ENCODE measurements around the gene GBP2. TPM values are rescaled to one million over a fixed set of nuclear protein-coding genes. Genes with fewer than 3 reads are reported as not detected.

The GBP2 gene
- total RNA-seq, 1 experiment from 2014 or later, result 2.1 TPM

- peaks cover 6% of the 10 kb centered on the region; the same call in 1 of the 2 replicates for H3K4me1 ChIP-seq (ENCODE audit: insufficient read depth, low read length)
- no peaks in the 10 kb centered on the region for H3K79me2 ChIP-seq (ENCODE audit: low read length)
- no peaks in the 10 kb centered on the region for H3K9me3 ChIP-seq (ENCODE audit: low read length)
- ATAC-seq, result no peak; the same call in 1 of the 2 replicates
- intact Hi-C loops (cut with micrococcal nuclease), result no loop called here
- peak; percentile 73 for DNase-seq
- TF ChIP-seq EZH2phosphoT487 (IDR thresholded peaks at IDR 0.05; ENCODE audit: borderline replicate concordance, low read length), result no peak
- no peak for TF ChIP-seq EZH2 (IDR thresholded peaks at IDR 0.05; ENCODE audit: low read length, unreplicated experiment)
- no peak for TF ChIP-seq CTCF (conservative IDR thresholded peaks at IDR 0.05; ENCODE audit: low read depth, low read length)
- H3K9me2 ChIP-seq (replicated peaks; ENCODE audit: low read length), result no peaks in the 10 kb centered on the region
- H4K20me1 ChIP-seq (ENCODE audit: low read length), result no peaks in the 10 kb centered on the region
- H3K36me3 ChIP-seq (ENCODE audit: low read depth, low read length), result no peaks in the 10 kb centered on the region
- no peak overlapping the region for H3K4me2 ChIP-seq (ENCODE audit: low read length)
- POLR2A ChIA-PET (ENCODE audit: unreplicated experiment), result no interaction called here
- BruUV-seq (replicated peaks), result no TSS peak
- CTCF ChIA-PET, result no interaction called here
- H3K27ac ChIP-seq (ENCODE audit: low read length), result no peak overlapping the region
- H3K4me3 ChIP-seq (ENCODE audit: low read length), result no peak overlapping the region
- H2AFZ ChIP-seq (ENCODE audit: low read length), result no peak overlapping the region
- no peaks in the 10 kb centered on the region for H3K27me3 ChIP-seq (ENCODE audit: low read length)
- no peaks in the 10 kb centered on the region for H3F3A ChIP-seq (ENCODE audit: low read length, unreplicated experiment)
- no peak overlapping the region for H3K9ac ChIP-seq (ENCODE audit: low read length)
Measured at GRCh38 chr1:89068291-89068690, 57.6 kb downstream of the GBP2 start.

GRCh38 chr1:89065079-89065868, 60.6 kb downstream of the GBP2 start, which contains the start of gene GBP1:
Gene GBP1, minus strand, starts transcription at chr1:89065208. Its CDS starts 1,974 bp downstream, at chr1:89063234.
- no peaks in the 10 kb centered on the region for H4K20me1 ChIP-seq (ENCODE audit: low read length)
- H3K27ac ChIP-seq (ENCODE audit: low read length), result no peak within 1 kb of the TSS
- H3K4me1 ChIP-seq (ENCODE audit: insufficient read depth, low read length), result peaks cover 6% of the 10 kb centered on the region; the same call in 1 of the 2 replicates
- H3K4me2 ChIP-seq (ENCODE audit: low read length), result peak within 1 kb of the TSS; percentile 70
- H3K79me2 ChIP-seq (ENCODE audit: low read length), result no peaks in the 10 kb centered on the region
- intact Hi-C loops (cut with micrococcal nuclease), result no loop called here
- ChIA-PET POLR2A (ENCODE audit: unreplicated experiment) (interaction anchor here (0.7 kb wide), 1 partner anchor 102 kb away, joined by 3 read pairs; no protein-coding TSS in a partner anchor), CTCF (no interaction called here)
- TF ChIP-seq EZH2phosphoT487 (IDR thresholded peaks at IDR 0.05; ENCODE audit: borderline replicate concordance, low read length) (no peak), CTCF (conservative IDR thresholded peaks at IDR 0.05; ENCODE audit: low read depth, low read length) (no peak), EZH2 (IDR thresholded peaks at IDR 0.05; ENCODE audit: low read length, unreplicated experiment) (no peak)
- H3K9me3 ChIP-seq (ENCODE audit: low read length), result no peaks in the 10 kb centered on the region
- no peaks in the 10 kb centered on the region for H3F3A ChIP-seq (ENCODE audit: low read length, unreplicated experiment)
- ATAC-seq (no peak), DNase-seq (peak; percentile 29)
- H3K27me3 ChIP-seq (ENCODE audit: low read length), result no peaks in the 10 kb centered on the region
- peak within 1 kb of the TSS; percentile 68; the same call in 1 of the 2 replicates for H2AFZ ChIP-seq (ENCODE audit: low read length)
- no peaks in the 10 kb centered on the region for H3K9me2 ChIP-seq (replicated peaks; ENCODE audit: low read length)
- no peak within 1 kb of the TSS for H3K9ac ChIP-seq (ENCODE audit: low read length)
- H3K4me3 ChIP-seq (ENCODE audit: low read length), result peak within 1 kb of the TSS; percentile 53
- no peaks in the 10 kb centered on the region for H3K36me3 ChIP-seq (ENCODE audit: low read depth, low read length)
- BruUV-seq (replicated peaks), result no TSS peak

- no peak overlapping the region for H3K27ac ChIP-seq (ENCODE audit: low read length)
- intact Hi-C loops (cut with micrococcal nuclease), result no loop called here
- CTCF ChIA-PET, result no interaction called here
- H3K9me3 ChIP-seq (ENCODE audit: low read length), result no peaks in the 10 kb centered on the region
- no peaks in the 10 kb centered on the region for H3K79me2 ChIP-seq (ENCODE audit: low read length)
- BruUV-seq (replicated peaks), result no TSS peak
- H3K9ac ChIP-seq (ENCODE audit: low read length), result no peak overlapping the region
- peak overlapping the region; percentile 53 for H3K4me3 ChIP-seq (ENCODE audit: low read length)
- POLR2A ChIA-PET (ENCODE audit: unreplicated experiment), result interaction anchor here (0.7 kb wide), 1 partner anchor 102 kb away, joined by 3 read pairs; no protein-coding TSS in a partner anchor
- no peaks in the 10 kb centered on the region for H3F3A ChIP-seq (ENCODE audit: low read length, unreplicated experiment)
- H2AFZ ChIP-seq (ENCODE audit: low read length), result peak overlapping the region; percentile 68; the same call in 1 of the 2 replicates
- H3K27me3 ChIP-seq (ENCODE audit: low read length), result no peaks in the 10 kb centered on the region
- H3K9me2 ChIP-seq (replicated peaks; ENCODE audit: low read length), result no peaks in the 10 kb centered on the region
- peaks cover 6% of the 10 kb centered on the region; the same call in 1 of the 2 replicates for H3K4me1 ChIP-seq (ENCODE audit: insufficient read depth, low read length)
- no peaks in the 10 kb centered on the region for H4K20me1 ChIP-seq (ENCODE audit: low read length)
- TF ChIP-seq CTCF (conservative IDR thresholded peaks at IDR 0.05; ENCODE audit: low read depth, low read length) (no peak), EZH2phosphoT487 (IDR thresholded peaks at IDR 0.05; ENCODE audit: borderline replicate concordance, low read length) (no peak), EZH2 (IDR thresholded peaks at IDR 0.05; ENCODE audit: low read length, unreplicated experiment) (no peak)
- H3K36me3 ChIP-seq (ENCODE audit: low read depth, low read length), result no peaks in the 10 kb centered on the region
- no peak for ATAC-seq
- H3K4me2 ChIP-seq (ENCODE audit: low read length), result peak overlapping the region; percentile 70
- no peak for DNase-seq
Measured at GRCh38 chr1:89064632-89065031, 61.3 kb downstream of the GBP2 start.

All from PC-3 (cell line).